Stimulated activated naive CD8-positive, alpha-beta T cell treated with anti-CD3 and anti-CD28 coated beads, Interleukin-15, amount 100 ng/mL, for 72 hours (primary cell): ENCODE results near the gene CMC4.

Experiments
- ATAC-seq: fragments of 150-1000 bp; cut with Tn5 transposase; 2 replicates; pipeline ENCODE4 v1.10.0; 2021; ENCODE audit warnings: mild to moderate bottlenecking, moderate library complexity
- DNase-seq, 2 donors: peaks; one replicate each; pipeline ENCODE4 v3.0.0; 2021 to 2022
- H3K27ac Mint-ChIP-seq, 2 donors: one replicate each; pipeline ENCODE4 v1.8.0; 2022; ENCODE audit warnings: mild to moderate bottlenecking in 2 of 2, mixed read lengths in 2 of 2, moderate library complexity in 2 of 2
- H3K27me3 Mint-ChIP-seq: one replicate; pipeline ENCODE4 v1.8.0; 2022; ENCODE audit warnings: mixed read lengths
- H3K4me1 Mint-ChIP-seq: one replicate; pipeline ENCODE4 v1.8.0; 2022; ENCODE audit warnings: mild to moderate bottlenecking, mixed read lengths
- H3K4me3 Mint-ChIP-seq, 2 donors: one replicate each; pipeline ENCODE4 v1.8.0; 2022; ENCODE audit warnings: mild to moderate bottlenecking in 2 of 2, mixed read lengths in 2 of 2, moderate library complexity in 1 of 2
- H3K9me3 Mint-ChIP-seq, 2 donors: one replicate each; pipeline ENCODE4 v1.8.0; 2022; ENCODE audit warnings: mixed read lengths in 2 of 2

CMC4 gene

GRCh38 chrX:155070975-155071693, at the start of gene CMC4, which contains the start of the genes BRCC3 and MTCP1:
CMC4 (minus strand) TSS chrX:155071136; CDS start chrX:155064023, 7,113 bp downstream.
BRCC3 (plus strand) TSS chrX:155071508; CDS start chrX:155071528, 20 bp downstream.
MTCP1 (minus strand) TSS chrX:155071136; CDS start chrX:155066010, 5,126 bp downstream.
- Mint-ChIP-seq H3K27me3 (no peaks in the 10 kb centered on the region), H3K27ac (peak within 1 kb of the TSS; percentile 96 to 97), H3K9me3 (no peaks in the 10 kb centered on the region), H3K4me1 (peaks cover 46% of the 10 kb centered on the region), H3K4me3 (peak within 1 kb of the TSS; percentile 93 to 95)
- ATAC-seq, result peak; percentile 94
- peak; percentile 77 to 85 for DNase-seq

- Mint-ChIP-seq H3K4me1 (no peaks in the 10 kb centered on the region), H3K9me3 (no peaks in the 10 kb centered on the region), H3K27me3 (no peaks in the 10 kb centered on the region), H3K27ac (no peak overlapping the region), H3K4me3 (no peak overlapping the region)
- no peak for ATAC-seq
- DNase-seq, result no peak
These were observed 44.4 kb upstream of the CMC4 start for GRCh38 chrX:155115174-155115819.

- H3K9me3 Mint-ChIP-seq, result no peaks in the 10 kb centered on the region
- no peaks in the 10 kb centered on the region for H3K27me3 Mint-ChIP-seq
- DNase-seq, result no peak
- H3K27ac Mint-ChIP-seq, result no peak overlapping the region
- no peak for ATAC-seq
- H3K4me3 Mint-ChIP-seq, result no peak overlapping the region
- peaks cover 10% of the 10 kb centered on the region for H3K4me1 Mint-ChIP-seq
These were observed 42.2 kb upstream of the CMC4 start for GRCh38 chrX:155113097-155113496.

GRCh38 chrX:155112171-155112570, 41.2 kb upstream of the CMC4 start:
- peak overlapping the region in 1 of 2 donors; percentile 80 for H3K27ac Mint-ChIP-seq
- H3K27me3 Mint-ChIP-seq, result no peaks in the 10 kb centered on the region
- peak in 1 of 2 donors; percentile 10 for DNase-seq
- ATAC-seq, result peak; percentile 78
- no peaks in the 10 kb centered on the region for H3K9me3 Mint-ChIP-seq
- H3K4me3 Mint-ChIP-seq, result no peak overlapping the region
- H3K4me1 Mint-ChIP-seq, result peaks cover 19% of the 10 kb centered on the region

GRCh38 chrX:155108427-155108826, 37.5 kb upstream of the CMC4 start:
- ATAC-seq (peak; percentile 87), DNase-seq (no peak)
- Mint-ChIP-seq H3K9me3 (no peaks in the 10 kb centered on the region), H3K27ac (no peak overlapping the region), H3K27me3 (no peaks in the 10 kb centered on the region), H3K4me1 (peaks cover 32% of the 10 kb centered on the region), H3K4me3 (peak overlapping the region in 1 of 2 donors; percentile 1)

- Mint-ChIP-seq H3K9me3 (no peaks in the 10 kb centered on the region), H3K27ac (no peak overlapping the region), H3K4me1 (peaks cover 35% of the 10 kb centered on the region), H3K4me3 (no peak overlapping the region), H3K27me3 (no peaks in the 10 kb centered on the region)
- DNase-seq, result no peak
- ATAC-seq, result no peak
These were observed 35.0 kb upstream of the CMC4 start for GRCh38 chrX:155105919-155106318.

- ATAC-seq, result peak; percentile 81
- Mint-ChIP-seq H3K27ac (no peak overlapping the region), H3K9me3 (no peaks in the 10 kb centered on the region), H3K4me3 (no peak overlapping the region), H3K4me1 (no peaks in the 10 kb centered on the region), H3K27me3 (no peaks in the 10 kb centered on the region)
- DNase-seq, result peak; percentile 6 to 28
These were observed 23.6 kb upstream of the CMC4 start for GRCh38 chrX:155094468-155095061.

- no peaks in the 10 kb centered on the region for H3K9me3 Mint-ChIP-seq
- no peaks in the 10 kb centered on the region for H3K27me3 Mint-ChIP-seq
- DNase-seq (no peak), ATAC-seq (no peak)
- peaks cover 8% of the 10 kb centered on the region for H3K4me1 Mint-ChIP-seq
- H3K4me3 Mint-ChIP-seq, result no peak overlapping the region
- no peak overlapping the region for H3K27ac Mint-ChIP-seq
These were observed 16.2 kb upstream of the CMC4 start for GRCh38 chrX:155086961-155087735.

- no peak overlapping the region for H3K4me3 Mint-ChIP-seq
- ATAC-seq (peak; percentile 67), DNase-seq (peak; percentile 24 to 41)
- H3K27me3 Mint-ChIP-seq, result no peaks in the 10 kb centered on the region
- H3K4me1 Mint-ChIP-seq, result peaks cover 8% of the 10 kb centered on the region
- no peaks in the 10 kb centered on the region for H3K9me3 Mint-ChIP-seq
- no peak overlapping the region for H3K27ac Mint-ChIP-seq
These were observed 15.4 kb upstream of the CMC4 start for GRCh38 chrX:155086202-155086840.

- no peaks in the 10 kb centered on the region for H3K27me3 Mint-ChIP-seq
- DNase-seq (no peak), ATAC-seq (no peak)
- H3K4me3 Mint-ChIP-seq, result peak overlapping the region; percentile 93 to 95
- H3K9me3 Mint-ChIP-seq, result no peaks in the 10 kb centered on the region
- H3K27ac Mint-ChIP-seq, result peak overlapping the region; percentile 96 to 97
- H3K4me1 Mint-ChIP-seq, result peaks cover 46% of the 10 kb centered on the region
These were observed 851 bp upstream of the CMC4 start for GRCh38 chrX:155071694-155072280.

- H3K4me3 Mint-ChIP-seq, result peak overlapping the region; percentile 78 to 84
- H3K27me3 Mint-ChIP-seq, result no peaks in the 10 kb centered on the region
- H3K4me1 Mint-ChIP-seq, result peaks cover 47% of the 10 kb centered on the region
- ATAC-seq, result peak; percentile 18
- peak overlapping the region; percentile 95 to 97 for H3K27ac Mint-ChIP-seq
- DNase-seq, result no peak
- no peaks in the 10 kb centered on the region for H3K9me3 Mint-ChIP-seq
These were observed 317 bp downstream of the CMC4 start for GRCh38 chrX:155070663-155070974.

- H3K9me3 Mint-ChIP-seq, result no peaks in the 10 kb centered on the region
- peak overlapping the region; percentile 78 to 84 for H3K4me3 Mint-ChIP-seq
- DNase-seq (no peak), ATAC-seq (no peak)
- no peaks in the 10 kb centered on the region for H3K27me3 Mint-ChIP-seq
- peaks cover 47% of the 10 kb centered on the region for H3K4me1 Mint-ChIP-seq
- peak overlapping the region; percentile 95 to 97 for H3K27ac Mint-ChIP-seq
These were observed 898 bp downstream of the CMC4 start for GRCh38 chrX:155070038-155070437.

- Mint-ChIP-seq H3K9me3 (no peaks in the 10 kb centered on the region), H3K27me3 (no peaks in the 10 kb centered on the region), H3K4me1 (peaks cover 45% of the 10 kb centered on the region), H3K27ac (no peak overlapping the region), H3K4me3 (peak overlapping the region; percentile 78 to 84)
- DNase-seq (no peak), ATAC-seq (no peak)
These were observed 1.5 kb downstream of the CMC4 start for GRCh38 chrX:155069414-155069813.

GRCh38 chrX:155068165-155068564, 2.8 kb downstream of the CMC4 start:
- DNase-seq (no peak), ATAC-seq (no peak)
- no peaks in the 10 kb centered on the region for H3K27me3 Mint-ChIP-seq
- H3K4me3 Mint-ChIP-seq, result peak overlapping the region; percentile 70 to 72
- H3K4me1 Mint-ChIP-seq, result peaks cover 32% of the 10 kb centered on the region
- H3K9me3 Mint-ChIP-seq, result no peaks in the 10 kb centered on the region
- H3K27ac Mint-ChIP-seq, result peak overlapping the region in 1 of 2 donors; percentile 12
